K562 (cell line): ENCODE data around the gene COL20A1. TPM values are rescaled to one million over a fixed set of nuclear protein-coding genes. Genes with fewer than 3 reads are reported as not detected.

Source experiments
- ATAC-seq: fragments of 200-7000 bp; cut with Tn5 transposase; 3 replicates; pipeline ENCODE4 v1.9.1; 2020; ENCODE audit warnings: moderate library complexity
- BruUV-seq: library from RNA; stranded (reverse); fragments of 400-500 nt; replicated peaks from 2 replicates; lab custom pipeline; 2021; lab: Mats Ljungman, UMichigan
- CTCF ChIA-PET: fragments of 300-600 bp; formaldehyde crosslinking; extraction: SDS; loops from one replicate; lab custom pipeline; 2021; ENCODE audit warnings: low intra/inter-chr PET ratio; lab: Yijun Ruan, JAX
- POLR2A ChIA-PET: fragments of 300-600, 350-650 bp; sonication (Branson Sonifier 250); formaldehyde crosslinking; extraction: SDS; loops from one replicate; lab custom pipeline; 2021; ENCODE audit warnings: antibody characterized with exemption, inconsistent platforms; lab: Yijun Ruan, JAX
- DNase-seq, 4 experiments: peaks; one replicate each; pipeline versions ENCODE4 v3.0.0 to v3.0.0-alpha.2; 2011 to 2018; ENCODE audit warnings: low spot score in 3 of 4, mixed read lengths in 3 of 4; ENCODE audit errors: extremely low read depth in 1 of 4
- FAIRE-seq: peaks from 2 replicates; lab custom pipeline; 2011; peaks lifted over from hg19 to GRCh38; lab: Jason Lieb, UNC
- H2AFZ ChIP-seq: 2 replicates; pipeline ENCODE4 v1.6.0; 2011; ENCODE audit warnings: low read depth, low read length, control low read depth, inconsistent platforms
- H3K27ac ChIP-seq: fragments of 200-600 bp; 3 replicates; pipeline ENCODE4 v1.8.0; 2011; ENCODE audit warnings: low read depth, mild to moderate bottlenecking, control low read depth, inconsistent platforms, low read length, moderate library complexity, mixed read lengths; ENCODE audit errors: extremely low read depth
- H3K27me3 ChIP-seq, 2 experiments: fragments of 300-600 bp in 1 of 2; 2 replicates in 1 of 2; 3 replicates in 1 of 2; pipeline versions ENCODE4 v1.6.0 to v1.8.0; 2011; ENCODE audit warnings: inconsistent platforms in 2 of 2, low read length in 2 of 2, mild to moderate bottlenecking in 1 of 2, mixed read lengths in 1 of 2, moderate library complexity in 1 of 2; ENCODE audit not compliant: control insufficient read depth in 2 of 2, insufficient read depth in 2 of 2
- H3K36me3 ChIP-seq: fragments of 300-600 bp; 3 replicates; pipeline ENCODE4 v1.8.0; 2011; ENCODE audit warnings: mild to moderate bottlenecking, low read length, inconsistent platforms; ENCODE audit not compliant: control insufficient read depth, insufficient read depth
- H3K4me1 ChIP-seq, 2 experiments: fragments of 200-600 bp in 1 of 2; replicated peaks in 1 of 2; 2 replicates in 1 of 2; 3 replicates in 1 of 2; pipeline versions ENCODE4 v1.5.1 to v1.8.0; 2011; ENCODE audit warnings: inconsistent platforms in 2 of 2, low read length in 2 of 2, mild to moderate bottlenecking in 1 of 2, mixed read lengths in 1 of 2, moderate library complexity in 1 of 2; ENCODE audit not compliant: control insufficient read depth in 2 of 2, insufficient read depth in 2 of 2
- H3K4me2 ChIP-seq: 2 replicates; pipeline ENCODE4 v1.6.1; 2011; ENCODE audit warnings: low read length, control low read depth, inconsistent platforms, mixed read lengths; ENCODE audit not compliant: insufficient read depth
- H3K4me3 ChIP-seq: fragments of 200-600 bp; sonication (generic), shearing (Covaris generic); 2 replicates; pipeline ENCODE4 v1.5.1; 2016; ENCODE audit warnings: control low read depth, inconsistent platforms
- H3K79me2 ChIP-seq: fragments of 200-600 bp; 3 replicates; pipeline ENCODE4 v1.8.0; 2011; ENCODE audit warnings: low read length, inconsistent platforms; ENCODE audit not compliant: control insufficient read depth, insufficient read depth
- H3K9ac ChIP-seq, 2 experiments: 2 replicates each; pipeline versions ENCODE4 v1.6.0 to v1.6.1; 2011; ENCODE audit warnings: low read depth in 2 of 2, low read length in 2 of 2, control low read depth in 1 of 2, inconsistent platforms in 1 of 2, mild to moderate bottlenecking in 1 of 2, mixed read lengths in 1 of 2; ENCODE audit not compliant: insufficient read depth in 1 of 2
- H3K9me1 ChIP-seq: one replicate; pipeline ENCODE4 v1.6.0; 2011; ENCODE audit warnings: inconsistent platforms, mild to moderate bottlenecking, low read length, moderate library complexity; ENCODE audit not compliant: control insufficient read depth, insufficient read depth
- H3K9me3 ChIP-seq: replicated peaks from 2 replicates; pipeline ENCODE4 v1.5.1; 2011; ENCODE audit warnings: low read depth, low read length, inconsistent platforms; ENCODE audit not compliant: control insufficient read depth, insufficient read depth
- H4K20me1 ChIP-seq: replicated peaks from 2 replicates; pipeline ENCODE4 v1.6.1; 2011; ENCODE audit warnings: low read length, inconsistent platforms, mixed read lengths; ENCODE audit not compliant: control insufficient read depth, insufficient read depth
- ATF4 ChIP-seq: fragments of 450-650 bp; formaldehyde crosslinking; IDR thresholded peaks from 2 replicates; pipeline ENCODE4 v1.4.0; 2022; ENCODE audit warnings: mild to moderate bottlenecking, moderate library complexity
- E2F1 ChIP-seq: sonication (generic); formaldehyde crosslinking; IDR thresholded peaks from 2 replicates; pipeline ENCODE4 v1.8.1; 2023; ENCODE audit warnings: mild to moderate bottlenecking, missing genetic modification reagents, moderate library complexity
- NR2C1 ChIP-seq, 2 experiments: fragments of 450-650 bp; IDR thresholded peaks; 2 replicates each; pipeline ENCODE4 v1.6.1; 2017; ENCODE audit warnings: mild to moderate bottlenecking in 2 of 2, antibody characterized with exemption in 1 of 2, inconsistent platforms in 1 of 2, missing compliant biosample characterization in 1 of 2, missing genetic modification characterization in 1 of 2
- NR2C2 ChIP-seq, 2 experiments: fragments of 200-800 bp in 1 of 2; sonication (Bioruptor generic) in 1 of 2; sonication (generic) in 1 of 2; formaldehyde crosslinking in 1 of 2; IDR thresholded peaks; 2 replicates each; pipeline versions ENCODE4 v1.6.1 to v1.8.0; 2016 to 2022; ENCODE audit warnings: mild to moderate bottlenecking in 1 of 2, missing compliant biosample characterization in 1 of 2, missing genetic modification characterization in 1 of 2, missing genetic modification reagents in 1 of 2
- RFX1 ChIP-seq: fragments of 450-650 bp; IDR thresholded peaks from 2 replicates; pipeline ENCODE4 v1.6.1; 2016; ENCODE audit warnings: mild to moderate bottlenecking, moderate library complexity
- TFE3 ChIP-seq: fragments of 450-650 bp; formaldehyde crosslinking; IDR thresholded peaks from 2 replicates; pipeline ENCODE4 v1.4.0; 2020; ENCODE audit warnings: mild to moderate bottlenecking, mixed read lengths
- VEZF1 ChIP-seq: fragments of 200-800 bp; sonication (Bioruptor generic); IDR thresholded peaks from 2 replicates; pipeline ENCODE4 v1.6.1; 2017; ENCODE audit warnings: missing genetic modification characterization, missing compliant biosample characterization
- ZKSCAN8 ChIP-seq: fragments of 200-800 bp; sonication (Bioruptor generic); IDR thresholded peaks from 2 replicates; pipeline ENCODE4 v1.6.1; 2016; ENCODE audit warnings: missing genetic modification characterization, missing compliant biosample characterization
- ZNF263 ChIP-seq: sonication (generic); formaldehyde crosslinking; IDR thresholded peaks from 2 replicates; pipeline ENCODE4 v1.8.0; 2022; ENCODE audit warnings: mild to moderate bottlenecking, missing genetic modification reagents, borderline replicate concordance
- ZNF354B ChIP-seq: fragments of 250-450 bp; sonication (Bioruptor Pico); IDR thresholded peaks from 2 replicates; pipeline ENCODE4 v1.4.0; 2020
- WGBS: fragments of 100-300 bp; shearing (Covaris generic); methylation state at CpG from one replicate; pipeline ENCODE4 v1.1.6; 2016; ENCODE audit warnings: low coverage, mixed read lengths; ENCODE audit not compliant: insufficient coverage; ENCODE audit errors: missing lambda C conversion rate; 5-methylcytosine and 5-hydroxymethylcytosine counted together
- in situ Hi-C: fragments of 300-500 bp; cut with MboI; formaldehyde crosslinking; loops from 4 replicates; pipeline ENCODE4 v1.15.0; 2018; ENCODE audit warnings: inconsistent platforms, mixed read lengths
- intact Hi-C: fragments of 100-400 bp; cut with micrococcal nuclease; formaldehyde crosslinking; loops from 2 replicates; pipeline ENCODE4 v1.14.2; 2022
- polyA plus RNA-seq, 8 experiments: library from polyadenylated mRNA; depleted of rRNA in 4 of 8; stranded (reverse) in 5 of 8; unstranded in 3 of 8; fragments of >200 nt; fragmentation: Nextera tagmentation in 2 of 8; fragmentation: Illumina TruSeq in 1 of 8; extraction: Ambion mirVana in 2 of 8; extraction: Trizol in 1 of 8; gene quantifications; 2 replicates each; pipeline versions ENCODE4 v1.2.1 to v1.2.3, GENCODE V29; 2011 to 2014; ENCODE audit warnings: inconsistent platforms in 1 of 8, missing spikeins in 1 of 8
- total RNA-seq, 7 experiments: library from RNA; depleted of rRNA in 6 of 7; stranded (reverse); fragments of >200 nt in 6 of 7; fragmentation: Illumina TruSeq in 2 of 7; extraction: Trizol in 2 of 7; gene quantifications; 2 replicates each; pipeline versions ENCODE4 v1.2.1 to v1.2.3, GENCODE V29; 2011 to 2021; ENCODE audit warnings: low replicate concordance in 1 of 7

COL20A1 gene
- total and polyA plus RNA-seq, 9 of the 15 experiments (the other 6 are each of a cell fraction or from before 2014, with no cell fraction given): not detected

- no peak overlapping the region for H3K4me3 ChIP-seq
- intact Hi-C loops: no loop called here
- DNase-seq: peak in 2 of 4 experiments; percentile 30 to 33
- ChIA-PET POLR2A (interaction anchor here (0.9 kb wide), 1 partner anchor 8 kb away, joined by 3 read pairs; no protein-coding TSS in a partner anchor), CTCF (no interaction called here)
- peaks cover 8 to 52% of the 10 kb centered on the region in 2 experiments; a peak in 4 of 5 replicates for H3K27me3 ChIP-seq
- H3K9ac ChIP-seq: no peak overlapping the region; a peak in 1 of 4 replicates
- H3K27ac ChIP-seq: no peak overlapping the region
- H2AFZ ChIP-seq: no peak overlapping the region
- WGBS: 4% methylated on average over 21 of the region's 23 CpGs
- H4K20me1 ChIP-seq: no peaks in the 10 kb centered on the region; the same call in none of the 2 replicates
- FAIRE-seq: no peak
- no peak overlapping the region for H3K4me2 ChIP-seq
- H3K9me3 ChIP-seq: no peaks in the 10 kb centered on the region
- H3K9me1 ChIP-seq: no peaks in the 10 kb centered on the region
- peaks cover 0 to 28% of the 10 kb centered on the region in 2 experiments; a peak in 2 of 5 replicates for H3K4me1 ChIP-seq
- no peaks in the 10 kb centered on the region for H3K36me3 ChIP-seq
- BruUV-seq: no TSS peak
- H3K79me2 ChIP-seq: no peaks in the 10 kb centered on the region
- no peak for ATAC-seq
- in situ Hi-C loops: no loop called here
- TF ChIP-seq ZKSCAN8 (CRISPR knock-in tag) (no peak), ZNF263 (0 out of 2 replicates have a peak, but pooled peaks have one; percentile 31), TFE3 (CRISPR knock-in tag) (no peak), ATF4 (CRISPR knock-in tag) (no peak), ZNF354B (no peak), RFX1 (no peak), E2F1 (CRISPR knock-in tag) (no peak), NR2C2 (CRISPR knock-in tag; IDR thresholded peaks at IDR 0.05) (peak; percentile 61; the same call in 1 of the 2 replicates), NR2C2 (tag; IDR thresholded peaks at IDR 0.05) (peak; percentile 72), VEZF1 (no peak), NR2C1 (IDR thresholded peaks at IDR 0.05) (peak; percentile 81), NR2C1 (tag; IDR thresholded peaks at IDR 0.05) (peak; percentile 87)
Measured at GRCh38 chr20:63363013-63363957, 70.3 kb downstream of the COL20A1 start.
